Psoas muscle (tissue), 8 donors: Measurements from ENCODE around the gene SSH2. TPM values are rescaled to one million over a fixed set of nuclear protein-coding genes. Genes with fewer than 3 reads are reported as not detected.

Experiments
- ATAC-seq, 4 donors: fragments of 200-7000 bp; cut with Tn5 transposase; one replicate each; pipeline ENCODE4 v1.9.1; 2020; ENCODE audit warnings: moderate library complexity in 3 of 4, mild to moderate bottlenecking in 2 of 4
- DNase-seq, 2 donors: peaks; one replicate each; pipeline ENCODE4 v3.0.0-alpha.2; 2020
- H3K27ac ChIP-seq: fragments of 200-600 bp; one replicate; pipeline ENCODE4 v1.8.0; 2022
- H3K27me3 ChIP-seq, 3 donors: fragments of 200-600 bp in 1 of 3; one replicate each; pipeline versions ENCODE4 v1.6.1 to v1.8.0; 2013 to 2022; ENCODE audit warnings: low read length in 2 of 3, mild to moderate bottlenecking in 2 of 3, moderate library complexity in 1 of 3; ENCODE audit not compliant: insufficient read depth in 3 of 3
- H3K36me3 ChIP-seq, 2 donors: fragments of 200-600 bp in 1 of 2; one replicate each; pipeline versions ENCODE4 v1.6.1 to v1.8.0; 2013 to 2022; ENCODE audit warnings: low read depth in 1 of 2, mild to moderate bottlenecking in 1 of 2, moderate library complexity in 1 of 2; ENCODE audit not compliant: insufficient read depth in 1 of 2
- H3K4me1 ChIP-seq: fragments of 200-600 bp; one replicate; pipeline ENCODE4 v1.8.0; 2022
- H3K4me3 ChIP-seq: fragments of 200-600 bp; one replicate; pipeline ENCODE4 v1.8.0; 2022; ENCODE audit warnings: mild to moderate bottlenecking
- H3K9me3 ChIP-seq: fragments of 200-600 bp; one replicate; pipeline ENCODE4 v1.8.0; 2022
- CTCF ChIP-seq: fragments of 200-600 bp; IDR thresholded peaks from one replicate; pipeline ENCODE4 v1.8.0; 2022; ENCODE audit warnings: antibody characterized with exemption
- WGBS, 3 donors: extraction: QIAGEN DNeasy Blood & Tissue Kit; methylation state at CpG; one replicate each; pipeline versions ENCODE4 v1.1.6 to v1.1.7; 2013; 5-methylcytosine and 5-hydroxymethylcytosine counted together
- intact Hi-C, 2 donors: fragments of 100-400 bp; cut with DNase I; formaldehyde crosslinking; loops; one replicate each; pipeline versions ENCODE4 v1.11.0 to v1.14.2; 2022
- polyA plus RNA-seq, 3 donors: library from polyadenylated mRNA; stranded (reverse); fragments of 200-250 nt; gene quantifications; one replicate each; pipeline ENCODE4 v1.2.3, GENCODE V29; 2013
- total RNA-seq, 4 donors: library from RNA; stranded (reverse); fragmentation: NEBNext Ultra II Directional in 2 of 4; extraction: Animal tissue kit (Norgen Biotek cat#: 25700) in 2 of 4; gene quantifications; one replicate each; pipeline versions ENCODE4 v1.2.1 to v1.2.4, GENCODE V29; 2021 to 2023
- donor health status: healthy with polysubstance abuse.
- donor health status: DM: no; HTN: no; CAD: no; lungs with moderate emphysema.
- donor health status: Bipolar disorder and iron deficiency.
- donor health status: healthy.
- donor health status: DM: yes; HTN: yes; CAD: no.
- donor health status: DM: no; HTN: no; CAD: no.
- donor health status: DM: no; HTN: no; CAD: no.
- donor health status: DM: yes; HTN: yes; CAD: no.

The SSH2 gene
- total and polyA plus RNA-seq, 7 donors: 28.0 to 168 (median 107) TPM

GRCh38 chr17:29778956-29779811, 150.8 kb downstream of the SSH2 start:
- peak; percentile 72 to 81 for DNase-seq
- H3K4me3 ChIP-seq: no peak overlapping the region
- H3K27ac ChIP-seq: peak overlapping the region; percentile 51
- TF ChIP-seq CTCF: peak; percentile 81
- no peaks in the 10 kb centered on the region for H3K27me3 ChIP-seq
- intact Hi-C loops: loop anchor here (1.0 to 5.0 kb wide), 2 partner anchors 140 to 147 kb away; no protein-coding TSS in a partner anchor
- 31 to 45% (median 37%) methylated on average over 7 to 8 of the region's 8 CpGs for WGBS, 3 donors
- ATAC-seq: peak; percentile 93 to 96 (median 94)
- no peaks in the 10 kb centered on the region for H3K9me3 ChIP-seq
- peaks cover 9% of the 10 kb centered on the region for H3K4me1 ChIP-seq
- H3K36me3 ChIP-seq: peaks cover 0 to 5% of the 10 kb centered on the region in 2 donors

- peaks cover 9% of the 10 kb centered on the region for H3K4me1 ChIP-seq
- no peak for TF ChIP-seq CTCF
- no peak overlapping the region for H3K27ac ChIP-seq
- H3K27me3 ChIP-seq: no peaks in the 10 kb centered on the region
- peaks cover 0 to under 1% of the 10 kb centered on the region in 2 donors for H3K36me3 ChIP-seq
- no peak for ATAC-seq
- no peak for DNase-seq
- intact Hi-C loops: loop anchor here in 1 of 2 donors (5.0 kb wide), 1 partner anchor 145 kb away; no protein-coding TSS in a partner anchor
- H3K4me3 ChIP-seq: no peak overlapping the region
- 50 to 71% (median 62%) methylated on average over 1 of the region's 1 CpG for WGBS, 3 donors
- no peaks in the 10 kb centered on the region for H3K9me3 ChIP-seq
Observed at GRCh38 chr17:29777663-29778062, 152.4 kb downstream of the SSH2 start.

GRCh38 chr17:29776026-29776425, 154.0 kb downstream of the SSH2 start:
- Histone ChIP-seq H3K27me3 (no peaks in the 10 kb centered on the region), H3K27ac (no peak overlapping the region), H3K9me3 (no peaks in the 10 kb centered on the region), H3K4me1 (peaks cover 13% of the 10 kb centered on the region), H3K4me3 (no peak overlapping the region), H3K36me3 (no peaks in the 10 kb centered on the region)
- DNase-seq (no peak), ATAC-seq (no peak)
- no peak for TF ChIP-seq CTCF
- 95 to 98% (median 96%) methylated on average over 5 of the region's 5 CpGs for WGBS, 3 donors
- intact Hi-C loops: loop anchor here in 1 of 2 donors (5.0 kb wide), 1 partner anchor 144 kb away; no protein-coding TSS in a partner anchor

GRCh38 chr17:29772981-29773380, 157.0 kb downstream of the SSH2 start:
- H3K4me3 ChIP-seq: no peak overlapping the region

More at GRCh38 chr17:29772981-29773380, 157.0 kb downstream of the SSH2 start:
- peaks cover 18% of the 10 kb centered on the region for H3K4me1 ChIP-seq
- H3K27me3 ChIP-seq: no peaks in the 10 kb centered on the region
- H3K9me3 ChIP-seq: no peaks in the 10 kb centered on the region
- DNase-seq (no peak), ATAC-seq (no peak)
- no peak overlapping the region for H3K27ac ChIP-seq
- no peak for TF ChIP-seq CTCF
- no peaks in the 10 kb centered on the region for H3K36me3 ChIP-seq
- WGBS, 3 donors: 66 to 83% (median 68%) methylated on average over 2 of the region's 2 CpGs
- intact Hi-C loops: no loop called here
